Lower lobe of right lung (tissue), 2 donors: ENCODE data around the gene DHRSX. TPM values are rescaled to one million over a fixed set of nuclear protein-coding genes. Genes with fewer than 3 reads are reported as not detected.
A peak's percentile ranks its signal among the peaks of the same experiment; 100 is the strongest.

Experiments used
- ATAC-seq, 2 donors: fragments of 200-7000 bp; cut with Tn5 transposase; one replicate each; pipeline ENCODE4 v1.9.1; 2020 to 2022; ENCODE audit warnings: mild to moderate bottlenecking in 2 of 2, moderate library complexity in 2 of 2
- DNase-seq: peaks from one replicate; pipeline ENCODE4 v3.0.0-alpha.2; 2020
- H3K27ac ChIP-seq: fragments of 200-600 bp; one replicate; pipeline ENCODE4 v1.8.0; 2022
- H3K27me3 ChIP-seq: fragments of 200-600 bp; one replicate; pipeline ENCODE4 v1.8.0; 2022; ENCODE audit warnings: low read depth
- H3K36me3 ChIP-seq: fragments of 200-600 bp; one replicate; pipeline ENCODE4 v1.8.0; 2022; ENCODE audit warnings: mild to moderate bottlenecking
- H3K4me1 ChIP-seq: fragments of 200-600 bp; one replicate; pipeline ENCODE4 v1.8.0; 2022
- H3K4me3 ChIP-seq: fragments of 200-600 bp; one replicate; pipeline ENCODE4 v1.8.0; 2022; ENCODE audit warnings: mild to moderate bottlenecking
- H3K9me3 ChIP-seq: fragments of 200-600 bp; one replicate; pipeline ENCODE4 v1.8.0; 2022
- CTCF ChIP-seq: fragments of 200-600 bp; IDR thresholded peaks from one replicate; pipeline ENCODE4 v1.8.0; 2022; ENCODE audit warnings: antibody characterized with exemption, mild to moderate bottlenecking
- intact Hi-C: fragments of 100-400 bp; cut with DNase I; formaldehyde crosslinking; loops from one replicate; pipeline ENCODE4 v1.11.0; 2022
- total RNA-seq: library from RNA; stranded (reverse); fragmentation: NEBNext Ultra II Directional; extraction: Animal tissue kit (Norgen Biotek cat#: 25700); gene quantifications from one replicate; pipeline ENCODE4 v1.2.1, GENCODE V29; 2021
- donor health status: DM: no; HTN: yes; CAD: no; lungs with severe emphysema.

DHRSX gene
- total RNA-seq, 1 donor from 2014 or later: 31.9 TPM

DNA sequence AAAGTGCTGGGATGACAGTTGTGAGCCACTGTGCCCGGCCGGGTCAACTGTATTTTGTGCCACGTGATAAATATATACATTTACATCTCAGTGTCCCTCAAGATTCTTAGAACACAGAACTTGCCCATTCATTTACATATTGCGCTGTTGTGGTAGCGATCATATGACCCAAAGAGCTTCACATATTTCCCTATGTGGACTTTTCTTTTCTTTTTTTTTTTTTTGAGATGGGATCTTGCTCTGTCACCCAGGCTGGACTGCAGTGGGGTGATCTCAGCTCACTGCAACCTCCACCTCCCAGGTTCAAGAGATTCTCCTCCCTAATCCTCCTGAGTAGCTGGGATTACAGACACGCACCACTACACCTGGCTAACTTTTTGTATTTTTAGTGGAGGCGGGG lies 180.7 kb downstream of the DHRSX start:
- Histone ChIP-seq H3K27ac (peak overlapping the region; percentile 65), H3K4me3 (no peak overlapping the region), H3K36me3 (no peaks in the 10 kb centered on the region), H3K27me3 (no peaks in the 10 kb centered on the region), H3K4me1 (peaks cover 9% of the 10 kb centered on the region), H3K9me3 (peaks cover 8% of the 10 kb centered on the region)
- no peak for TF ChIP-seq CTCF
- intact Hi-C loops: no loop called here
- DNase-seq (no peak), ATAC-seq (no peak)

GRCh38 chrX:2318371-2318770 lies 182.4 kb downstream of the DHRSX start:
- Histone ChIP-seq H3K4me3 (no peak overlapping the region), H3K36me3 (no peaks in the 10 kb centered on the region), H3K27me3 (no peaks in the 10 kb centered on the region), H3K9me3 (peaks cover 8% of the 10 kb centered on the region), H3K27ac (no peak overlapping the region), H3K4me1 (peaks cover 9% of the 10 kb centered on the region)
- DNase-seq (no peak), ATAC-seq (no peak)
- TF ChIP-seq CTCF: no peak
- intact Hi-C loops: no loop called here

DNA sequence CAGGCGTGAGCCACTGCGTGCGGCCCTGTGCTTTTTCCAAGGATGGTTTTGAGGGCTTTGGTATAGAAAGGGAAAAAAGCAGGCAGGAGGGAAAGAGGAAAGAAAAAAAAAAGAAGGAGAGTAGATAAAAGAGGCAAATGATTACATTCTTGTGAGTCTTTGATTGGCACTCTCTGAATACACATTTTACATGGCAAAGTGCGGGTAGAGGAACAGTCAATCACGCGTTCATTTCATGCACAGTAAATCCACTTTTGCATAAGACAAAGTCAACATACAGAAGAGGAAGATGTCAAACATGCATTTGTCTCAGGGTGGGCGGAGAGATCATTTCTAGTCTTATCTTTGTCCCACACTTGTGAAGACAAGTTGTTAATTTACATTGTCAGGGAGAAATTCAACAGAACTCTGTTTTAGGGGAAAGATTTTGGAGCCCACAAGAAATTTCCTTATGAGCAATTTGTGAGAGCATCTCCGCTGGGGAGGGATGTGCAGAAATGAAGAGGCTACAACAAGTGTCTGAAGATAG lies 183.2 kb downstream of the DHRSX start:
- no peaks in the 10 kb centered on the region for H3K36me3 ChIP-seq
- H3K4me3 ChIP-seq: no peak overlapping the region
- peaks cover 8% of the 10 kb centered on the region for H3K9me3 ChIP-seq
- ATAC-seq (no peak), DNase-seq (no peak)
- H3K27ac ChIP-seq: no peak overlapping the region
- H3K4me1 ChIP-seq: peaks cover 9% of the 10 kb centered on the region
- TF ChIP-seq CTCF: no peak
- intact Hi-C loops: no loop called here
- no peaks in the 10 kb centered on the region for H3K27me3 ChIP-seq

DNA sequence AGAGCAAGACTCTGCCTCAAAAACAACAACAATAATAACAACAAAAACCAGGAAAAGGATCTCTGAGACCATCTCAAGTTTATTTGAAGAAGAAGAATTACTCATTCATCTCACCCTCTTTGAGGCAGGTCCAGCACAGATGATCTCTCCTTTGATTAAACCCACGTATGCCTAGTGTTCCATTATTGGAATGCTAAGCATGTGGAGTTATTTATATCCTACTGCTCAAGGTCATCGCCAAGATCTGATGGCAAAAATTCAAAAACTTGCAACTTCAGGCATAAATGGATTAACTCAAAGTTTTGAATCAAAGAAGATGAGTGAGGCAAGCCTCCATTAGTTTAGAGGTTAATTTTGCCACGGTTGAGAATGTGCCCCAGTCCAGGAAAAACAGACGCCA lies 184.2 kb downstream of the DHRSX start:
- no peak for TF ChIP-seq CTCF

DNA sequence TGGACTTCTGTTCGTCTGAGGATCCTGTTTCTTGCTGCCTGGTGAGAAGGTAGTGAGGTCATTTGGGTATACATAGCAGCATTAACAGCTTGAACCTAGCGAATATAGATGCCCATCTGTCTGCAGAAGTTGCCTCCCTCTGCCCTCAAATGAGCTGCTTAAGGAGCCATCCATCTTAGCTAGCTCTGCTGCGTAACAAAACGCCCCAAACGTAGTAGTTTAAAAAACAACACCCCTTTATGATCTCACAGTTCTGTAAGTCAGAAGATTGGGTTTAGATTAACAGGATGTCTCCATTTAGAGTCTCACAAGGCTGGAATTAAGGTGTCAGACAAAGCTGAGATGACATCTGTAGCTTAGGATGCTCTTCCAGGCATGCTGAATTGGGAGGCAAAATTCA lies 185.3 kb downstream of the DHRSX start:
- DNase-seq: no peak
- TF ChIP-seq CTCF: no peak
- Histone ChIP-seq H3K4me1 (peaks cover under 1% of the 10 kb centered on the region), H3K27ac (no peak overlapping the region), H3K27me3 (no peaks in the 10 kb centered on the region), H3K9me3 (peaks cover 8% of the 10 kb centered on the region), H3K36me3 (no peaks in the 10 kb centered on the region), H3K4me3 (no peak overlapping the region)
- no peak for ATAC-seq
- intact Hi-C loops: no loop called here

More for the DNA sequence above, 184.2 kb downstream of the DHRSX start:
- intact Hi-C loops: no loop called here
- no peak for ATAC-seq
- Histone ChIP-seq H3K9me3 (peaks cover 8% of the 10 kb centered on the region), H3K27me3 (no peaks in the 10 kb centered on the region), H3K36me3 (no peaks in the 10 kb centered on the region), H3K4me3 (no peak overlapping the region), H3K4me1 (peaks cover 9% of the 10 kb centered on the region), H3K27ac (no peak overlapping the region)
- no peak for DNase-seq
